ENCODE measurements around the gene LRRC59.
"Not testable (repeated sequence)": the region's sequence is repeated elsewhere in the genome, so short reads cannot be mapped to it uniquely, and the experiment has no call there.

The LRRC59 gene

GRCh38 chr17:50420419-50421112, 23.2 kb upstream of the LRRC59 start:
- H3K27ac Mint-ChIP-seq, result no peak overlapping the region

GRCh38 chr17:50419577-50419976, 22.3 kb upstream of the LRRC59 start:
- not testable (repeated sequence) for H3K36me3 Mint-ChIP-seq (ENCODE audit: low read depth); DNase-seq; H3K4me3 Mint-ChIP-seq; H3K27ac Mint-ChIP-seq
- peaks cover 28% of the 10 kb centered on the region for H3K27me3 Mint-ChIP-seq (ENCODE audit: low read depth, poor library complexity)
- peaks cover 26% of the 10 kb centered on the region for H3K9me3 Mint-ChIP-seq
- peaks cover 12% of the 10 kb centered on the region for H3K4me1 Mint-ChIP-seq

More at GRCh38 chr17:50420419-50421112, 23.2 kb upstream of the LRRC59 start:
- no peak for DNase-seq
- TF ChIP-seq, protein P1, sequence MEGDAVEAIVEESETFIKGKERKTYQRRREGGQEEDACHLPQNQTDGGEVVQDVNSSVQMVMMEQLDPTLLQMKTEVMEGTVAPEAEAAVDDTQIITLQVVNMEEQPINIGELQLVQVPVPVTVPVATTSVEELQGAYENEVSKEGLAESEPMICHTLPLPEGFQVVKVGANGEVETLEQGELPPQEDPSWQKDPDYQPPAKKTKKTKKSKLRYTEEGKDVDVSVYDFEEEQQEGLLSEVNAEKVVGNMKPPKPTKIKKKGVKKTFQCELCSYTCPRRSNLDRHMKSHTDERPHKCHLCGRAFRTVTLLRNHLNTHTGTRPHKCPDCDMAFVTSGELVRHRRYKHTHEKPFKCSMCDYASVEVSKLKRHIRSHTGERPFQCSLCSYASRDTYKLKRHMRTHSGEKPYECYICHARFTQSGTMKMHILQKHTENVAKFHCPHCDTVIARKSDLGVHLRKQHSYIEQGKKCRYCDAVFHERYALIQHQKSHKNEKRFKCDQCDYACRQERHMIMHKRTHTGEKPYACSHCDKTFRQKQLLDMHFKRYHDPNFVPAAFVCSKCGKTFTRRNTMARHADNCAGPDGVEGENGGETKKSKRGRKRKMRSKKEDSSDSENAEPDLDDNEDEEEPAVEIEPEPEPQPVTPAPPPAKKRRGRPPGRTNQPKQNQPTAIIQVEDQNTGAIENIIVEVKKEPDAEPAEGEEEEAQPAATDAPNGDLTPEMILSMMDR (IDR thresholded peaks at IDR 0.05), result no peak
- H3K27me3 Mint-ChIP-seq (ENCODE audit: low read depth, poor library complexity), result peaks cover 28% of the 10 kb centered on the region
- peaks cover 22% of the 10 kb centered on the region for H3K4me1 Mint-ChIP-seq
- H3K36me3 Mint-ChIP-seq (ENCODE audit: low read depth), result peaks cover 6% of the 10 kb centered on the region
- no peak overlapping the region for H3K4me3 Mint-ChIP-seq
- H3K9me3 Mint-ChIP-seq, result peaks cover 26% of the 10 kb centered on the region

DNA sequence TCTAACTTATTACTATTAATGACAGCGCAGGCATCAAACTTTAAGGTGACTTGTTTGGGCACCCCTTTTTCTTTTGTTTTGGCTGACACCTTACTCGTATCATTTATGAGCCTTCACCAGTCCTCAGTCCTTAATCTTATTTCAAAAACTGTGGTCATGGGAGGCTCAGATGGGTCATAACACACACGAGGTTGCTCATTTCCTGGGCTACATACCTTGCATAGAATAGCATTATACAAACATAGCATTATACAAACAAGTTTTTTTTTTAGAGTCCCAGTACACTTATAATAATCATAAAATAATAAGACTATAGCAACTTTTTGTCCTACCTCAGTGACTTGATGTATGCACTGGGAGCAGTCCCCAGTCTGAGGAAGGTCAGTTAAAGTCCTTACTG, 17.5 kb upstream of the LRRC59 start:
- Mint-ChIP-seq H3K4me1 (no peaks in the 10 kb centered on the region), H3K27ac (no peak overlapping the region), H3K36me3 (ENCODE audit: low read depth) (peaks cover 6% of the 10 kb centered on the region), H3K9me3 (peaks cover 12% of the 10 kb centered on the region), H3K4me3 (no peak overlapping the region), H3K27me3 (ENCODE audit: low read depth, poor library complexity) (peaks cover 30% of the 10 kb centered on the region)
- no peak for DNase-seq
- TF ChIP-seq, protein P1 (IDR thresholded peaks at IDR 0.05), result no peak

DNA sequence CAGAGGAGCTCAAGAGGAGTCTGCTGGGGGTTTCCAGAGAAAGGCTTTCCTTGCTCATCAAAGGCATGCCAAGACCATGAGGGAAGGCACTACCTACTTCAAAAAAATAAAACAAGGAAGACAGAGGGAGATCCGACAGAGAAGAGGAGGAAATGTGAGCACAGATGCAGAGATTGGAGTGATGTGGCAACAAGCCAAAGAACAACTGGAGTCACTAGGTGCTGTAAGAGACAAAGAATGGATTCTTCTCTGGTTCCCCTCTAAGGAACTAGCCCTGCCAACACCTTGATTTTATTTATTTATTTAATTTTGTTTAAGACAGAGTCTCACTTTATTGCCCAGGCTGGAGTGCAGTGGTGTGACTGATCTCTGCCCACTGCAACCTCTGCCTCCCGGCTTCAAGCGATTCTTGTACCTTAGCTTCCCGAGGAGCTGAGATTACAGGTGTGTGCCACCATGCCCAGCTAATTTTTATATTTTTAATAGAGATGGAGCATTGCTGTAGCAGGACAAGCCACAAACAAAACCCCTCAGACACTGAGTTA, 14.9 kb upstream of the LRRC59 start:
- H3K36me3 Mint-ChIP-seq (ENCODE audit: low read depth), result no peaks in the 10 kb centered on the region
- no peaks in the 10 kb centered on the region for H3K9me3 Mint-ChIP-seq
- no peak overlapping the region for H3K4me3 Mint-ChIP-seq
- peaks cover 35% of the 10 kb centered on the region for H3K27me3 Mint-ChIP-seq (ENCODE audit: low read depth, poor library complexity)
- H3K4me1 Mint-ChIP-seq, result no peaks in the 10 kb centered on the region
- no peak overlapping the region for H3K27ac Mint-ChIP-seq
- TF ChIP-seq, protein P1 (IDR thresholded peaks at IDR 0.05), result no peak
- no peak for DNase-seq

DNA sequence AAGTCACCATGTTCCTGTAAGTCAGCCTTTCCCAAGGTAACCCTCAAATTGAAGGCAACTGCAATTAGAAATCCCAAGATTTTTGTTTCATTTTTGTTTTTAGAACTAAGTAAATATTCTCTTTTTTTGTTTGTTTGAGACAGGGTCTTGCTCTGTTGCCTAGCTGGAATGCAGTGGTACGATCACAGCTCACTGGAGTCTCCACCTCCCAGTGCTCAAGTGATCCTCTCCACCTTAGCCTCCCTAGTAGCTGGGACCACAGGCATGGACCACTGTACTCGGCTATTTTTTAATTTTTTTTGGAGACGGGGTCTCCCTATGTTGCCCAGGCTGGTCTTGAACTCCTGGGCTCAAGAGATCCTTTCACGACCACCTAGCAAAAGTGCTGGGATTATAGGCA, 10.6 kb upstream of the LRRC59 start:
- H3K27me3 Mint-ChIP-seq (ENCODE audit: low read depth, poor library complexity), result peaks cover 46% of the 10 kb centered on the region
- no peak for DNase-seq
- TF ChIP-seq, protein P1 (IDR thresholded peaks at IDR 0.05), result no peak
- no peaks in the 10 kb centered on the region for H3K36me3 Mint-ChIP-seq (ENCODE audit: low read depth)
- H3K4me3 Mint-ChIP-seq, result no peak overlapping the region
- no peaks in the 10 kb centered on the region for H3K9me3 Mint-ChIP-seq
- H3K27ac Mint-ChIP-seq, result no peak overlapping the region
- no peaks in the 10 kb centered on the region for H3K4me1 Mint-ChIP-seq

DNA sequence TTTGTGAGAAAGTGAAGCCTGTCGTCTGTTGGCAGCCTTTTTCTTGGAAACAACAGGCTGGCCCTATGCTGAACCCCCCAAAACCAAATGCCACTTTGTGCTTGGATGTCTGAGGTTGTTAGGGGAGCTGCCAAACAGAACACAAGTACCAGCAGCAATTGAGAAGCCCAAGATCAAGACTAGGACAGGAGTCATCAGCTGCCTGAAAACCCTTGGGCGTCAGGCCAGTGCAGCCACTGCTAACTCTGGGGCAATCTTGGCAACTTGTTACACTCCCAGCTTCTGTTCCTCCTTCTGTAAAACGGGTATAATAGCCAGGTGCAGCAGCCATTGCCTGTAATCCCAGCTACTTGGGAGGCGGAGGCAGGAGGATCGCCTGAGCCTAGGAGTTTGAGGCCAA, 9.3 kb upstream of the LRRC59 start:
- no peaks in the 10 kb centered on the region for H3K36me3 Mint-ChIP-seq (ENCODE audit: low read depth)
- H3K4me1 Mint-ChIP-seq, result no peaks in the 10 kb centered on the region
- H3K27me3 Mint-ChIP-seq (ENCODE audit: low read depth, poor library complexity), result peaks cover 37% of the 10 kb centered on the region
- no peak for DNase-seq
- TF ChIP-seq, protein P1 (IDR thresholded peaks at IDR 0.05), result no peak
- no peaks in the 10 kb centered on the region for H3K9me3 Mint-ChIP-seq
- no peak overlapping the region for H3K4me3 Mint-ChIP-seq
- no peak overlapping the region for H3K27ac Mint-ChIP-seq

- H3K27ac Mint-ChIP-seq; DNase-seq; H3K4me3 Mint-ChIP-seq; H3K4me1 Mint-ChIP-seq; H3K36me3 Mint-ChIP-seq (ENCODE audit: low read depth); H3K9me3 Mint-ChIP-seq: not testable (repeated sequence)
- H3K27me3 Mint-ChIP-seq (ENCODE audit: low read depth, poor library complexity), result peaks cover 37% of the 10 kb centered on the region
These were observed 8.0 kb upstream of the LRRC59 start for GRCh38 chr17:50405351-50405750.

DNA sequence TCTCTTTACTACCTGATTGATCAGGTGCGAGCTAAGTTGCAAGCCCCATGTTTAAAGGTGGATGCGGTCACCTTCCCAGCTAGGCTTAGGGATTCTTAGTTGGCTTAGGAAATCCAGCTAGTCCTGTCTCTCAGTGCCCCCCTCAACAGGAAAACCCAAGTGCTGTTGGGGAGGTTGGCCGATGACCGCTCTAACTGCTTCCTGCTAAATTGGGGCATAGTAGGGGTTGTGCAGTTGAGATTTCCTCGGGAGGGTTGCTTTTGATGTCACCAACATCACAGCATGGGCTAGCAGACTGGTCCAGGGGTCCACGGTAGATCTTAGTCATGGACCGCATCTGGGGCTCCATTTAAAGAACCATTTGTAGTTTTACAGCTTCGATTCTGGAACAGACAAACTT, 2.3 kb upstream of the LRRC59 start:
- Mint-ChIP-seq H3K4me1 (peaks cover 20% of the 10 kb centered on the region), H3K9me3 (peaks cover 20% of the 10 kb centered on the region), H3K27me3 (ENCODE audit: low read depth, poor library complexity) (peaks cover 14% of the 10 kb centered on the region)
- not testable (repeated sequence) for H3K27ac Mint-ChIP-seq; H3K36me3 Mint-ChIP-seq (ENCODE audit: low read depth); H3K4me3 Mint-ChIP-seq; DNase-seq

- H3K4me1 Mint-ChIP-seq, result peaks cover 20% of the 10 kb centered on the region
- peaks cover 11% of the 10 kb centered on the region for H3K36me3 Mint-ChIP-seq (ENCODE audit: low read depth)
- not testable (repeated sequence) for H3K27me3 Mint-ChIP-seq (ENCODE audit: low read depth, poor library complexity); H3K27ac Mint-ChIP-seq; H3K4me3 Mint-ChIP-seq; DNase-seq
- peaks cover 20% of the 10 kb centered on the region for H3K9me3 Mint-ChIP-seq
These were observed 1.3 kb upstream of the LRRC59 start for GRCh38 chr17:50398672-50399071.

Measured in nephron progenitor cell (in vitro differentiated cells).